K562 (cell line): Measurements from ENCODE around the gene SIRT2. TPM values are rescaled to one million over a fixed set of nuclear protein-coding genes. Genes with fewer than 3 reads are reported as not detected.

Experiments used
- CBFB ChIP-seq: sonication (generic); formaldehyde crosslinking; IDR thresholded peaks from 2 replicates; pipeline ENCODE4 v1.4.0; 2020; ENCODE audit warnings: mild to moderate bottlenecking, missing genetic modification reagents
- EWSR1 ChIP-seq: fragments of 450-650 bp; IDR thresholded peaks from 2 replicates; pipeline ENCODE4 v1.6.1; 2018; ENCODE audit warnings: borderline replicate concordance, mild to moderate bottlenecking, low read depth, moderate library complexity; ENCODE audit not compliant: partially characterized antibody
- EZH2 ChIP-seq: IDR thresholded peaks from 2 replicates; pipeline ENCODE4 v1.6.1; 2012; ENCODE audit warnings: low read depth, mild to moderate bottlenecking, inconsistent platforms, low read length, borderline replicate concordance
- FOSL1 ChIP-seq: fragments of 200-800 bp; sonication (Bioruptor generic); conservative IDR thresholded peaks from 2 replicates; pipeline ENCODE4 v1.6.1; 2016; ENCODE audit warnings: missing genetic modification characterization, missing compliant biosample characterization
- GATA2 ChIP-seq: sonication (generic); formaldehyde crosslinking; IDR thresholded peaks from 2 replicates; pipeline ENCODE4 v1.4.0; 2020; ENCODE audit warnings: mild to moderate bottlenecking, missing genetic modification reagents
- HDAC1 ChIP-seq, 2 experiments: fragments of 450-650 bp; IDR thresholded peaks; 2 replicates each; pipeline ENCODE4 v1.6.1; 2016 to 2017; ENCODE audit warnings: inconsistent platforms in 1 of 2, mild to moderate bottlenecking in 1 of 2, moderate library complexity in 1 of 2
- JUND ChIP-seq, 2 experiments: IDR thresholded peaks; 2 replicates in 1 of 2; 3 replicates in 1 of 2; pipeline ENCODE4 v1.6.1; 2011; ENCODE audit warnings: borderline replicate concordance in 2 of 2, low read depth in 2 of 2, low read length in 2 of 2, improper control_type of control experiment in 1 of 2, missing biosample characterization in 1 of 2, missing genetic modification characterization in 1 of 2, missing genetic modification reagents in 1 of 2
- L3MBTL2 ChIP-seq: fragments of 450-650 bp; IDR thresholded peaks from 2 replicates; pipeline ENCODE4 v1.6.1; 2016; ENCODE audit warnings: mild to moderate bottlenecking, moderate library complexity
- MEF2A ChIP-seq: IDR thresholded peaks from 2 replicates; pipeline ENCODE4 v1.6.1; 2011; ENCODE audit warnings: low read depth, mild to moderate bottlenecking, low read length, moderate library complexity; ENCODE audit not compliant: control insufficient read depth
- MYNN ChIP-seq, 2 experiments: sonication (generic); formaldehyde crosslinking in 1 of 2; IDR thresholded peaks; 2 replicates each; pipeline versions ENCODE4 v1.5.0 to v1.6.1; 2016 to 2020; ENCODE audit warnings: antibody characterized with exemption in 1 of 2, missing genetic modification reagents in 1 of 2
- NRF1 ChIP-seq, 2 experiments: fragments of 450-650 bp; IDR thresholded peaks in 1 of 2; conservative IDR thresholded peaks in 1 of 2; 2 replicates each; pipeline ENCODE4 v1.6.1; 2014; ENCODE audit warnings: mild to moderate bottlenecking in 2 of 2
- PHF8 ChIP-seq: fragments of 200-600 bp; sonication (generic); IDR thresholded peaks from 2 replicates; pipeline ENCODE4 v1.6.1; 2012; ENCODE audit warnings: mixed run types, mild to moderate bottlenecking, inconsistent platforms, low read length, moderate library complexity, borderline replicate concordance
- POLR2AphosphoS2 ChIP-seq: IDR thresholded peaks from 2 replicates; pipeline ENCODE4 v1.6.1; 2012; ENCODE audit warnings: low read length, improper control_type of control experiment
- POLR3A ChIP-seq: IDR thresholded peaks from 2 replicates; pipeline ENCODE4 v1.6.1; 2011; ENCODE audit warnings: borderline replicate concordance, mild to moderate bottlenecking, moderate library complexity; ENCODE audit not compliant: insufficient read length, insufficient read depth; ENCODE audit errors: extremely low read depth
- RNF2 ChIP-seq: sonication (generic); IDR thresholded peaks from 2 replicates; pipeline ENCODE4 v1.6.1; 2016
- ZNF561 ChIP-seq: fragments of 450-650 bp; formaldehyde crosslinking; conservative IDR thresholded peaks from 2 replicates; pipeline ENCODE4 v1.4.0; 2020; ENCODE audit warnings: mild to moderate bottlenecking, moderate library complexity
- polyA plus RNA-seq, 8 experiments: library from polyadenylated mRNA; depleted of rRNA in 4 of 8; stranded (reverse) in 5 of 8; unstranded in 3 of 8; fragments of >200 nt; fragmentation: Nextera tagmentation in 2 of 8; fragmentation: Illumina TruSeq in 1 of 8; extraction: Ambion mirVana in 2 of 8; extraction: Trizol in 1 of 8; gene quantifications; 2 replicates each; pipeline versions ENCODE4 v1.2.1 to v1.2.3, GENCODE V29; 2011 to 2014; ENCODE audit warnings: inconsistent platforms in 1 of 8, missing spikeins in 1 of 8
- total RNA-seq, 7 experiments: library from RNA; depleted of rRNA in 6 of 7; stranded (reverse); fragments of >200 nt in 6 of 7; fragmentation: Illumina TruSeq in 2 of 7; extraction: Trizol in 2 of 7; gene quantifications; 2 replicates each; pipeline versions ENCODE4 v1.2.1 to v1.2.3, GENCODE V29; 2011 to 2021; ENCODE audit warnings: low replicate concordance in 1 of 7
- TF ChIP-seq, protein P1 (sequence below): fragments of 250-450 bp; sonication (Bioruptor Pico); IDR thresholded peaks from 2 replicates; pipeline ENCODE4 v1.5.1; 2021; ENCODE audit warnings: mild to moderate bottlenecking
- TF ChIP-seq, protein P2 (sequence below), 2 experiments: fragments of 250-450 bp in 1 of 2; fragments of 450-650 bp in 1 of 2; sonication (Bioruptor Pico) in 1 of 2; IDR thresholded peaks; 2 replicates each; pipeline versions ENCODE4 v1.6.1 to v1.8.0; 2016 to 2021; ENCODE audit warnings: mild to moderate bottlenecking in 2 of 2, moderate library complexity in 2 of 2, missing compliant biosample characterization in 1 of 2, missing genetic modification characterization in 1 of 2
- TF ChIP-seq, protein P3 (sequence below): fragments of 250-450 bp; sonication (Bioruptor Pico); IDR thresholded peaks from 2 replicates; pipeline ENCODE4 v1.5.0; 2021
- TF ChIP-seq, protein P4 (sequence below), 3 experiments: IDR thresholded peaks in 2 of 3; conservative IDR thresholded peaks in 1 of 3; 2 replicates each; pipeline ENCODE4 v1.5.1; 2011 to 2012; ENCODE audit warnings: low read length in 3 of 3, mild to moderate bottlenecking in 3 of 3, control low read depth in 2 of 3, improper control_type of control experiment in 1 of 3, inconsistent platforms in 1 of 3, low read depth in 1 of 3, mixed read lengths in 1 of 3, moderate library complexity in 1 of 3; ENCODE audit not compliant: insufficient read depth in 2 of 3
- TF ChIP-seq, protein P5 (sequence below): fragments of 250-450 bp; sonication (Bioruptor Pico); IDR thresholded peaks from 2 replicates; pipeline ENCODE4 v1.8.0; 2021; ENCODE audit warnings: mild to moderate bottlenecking, moderate library complexity

Gene SIRT2
- total and polyA plus RNA-seq, 9 of the 15 experiments (the other 6 are each of a cell fraction or from before 2014, with no cell fraction given): 2.3 to 35.2 (median 22.9) TPM

DNA sequence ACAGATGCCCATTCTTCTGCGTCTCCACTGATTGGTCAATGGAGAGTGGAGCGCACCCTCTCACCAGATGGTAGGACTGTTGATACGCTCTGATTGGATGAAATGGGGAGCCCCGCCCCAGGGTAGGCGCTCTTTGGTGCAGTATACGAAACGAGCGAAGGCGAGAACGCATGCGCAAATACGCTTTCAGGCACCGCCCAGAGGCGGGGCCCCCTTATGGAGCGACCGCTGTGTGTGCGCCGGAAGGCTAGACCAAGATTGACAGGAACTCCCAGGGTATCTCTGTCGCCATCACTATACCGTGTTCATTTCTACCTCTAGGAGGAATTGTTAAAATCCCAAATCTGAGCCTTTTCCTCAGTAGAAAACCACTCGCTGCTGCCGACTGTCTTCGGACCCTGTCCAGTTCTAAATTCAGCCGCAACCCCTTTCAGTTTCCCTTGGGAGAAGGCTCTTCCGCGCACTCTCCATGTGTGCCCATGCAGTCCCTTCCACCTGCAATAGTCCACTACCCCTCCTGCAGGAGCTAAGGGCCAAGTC, 48.9 kb downstream of the SIRT2 start (continued):
- TF ChIP-seq, protein P1, sequence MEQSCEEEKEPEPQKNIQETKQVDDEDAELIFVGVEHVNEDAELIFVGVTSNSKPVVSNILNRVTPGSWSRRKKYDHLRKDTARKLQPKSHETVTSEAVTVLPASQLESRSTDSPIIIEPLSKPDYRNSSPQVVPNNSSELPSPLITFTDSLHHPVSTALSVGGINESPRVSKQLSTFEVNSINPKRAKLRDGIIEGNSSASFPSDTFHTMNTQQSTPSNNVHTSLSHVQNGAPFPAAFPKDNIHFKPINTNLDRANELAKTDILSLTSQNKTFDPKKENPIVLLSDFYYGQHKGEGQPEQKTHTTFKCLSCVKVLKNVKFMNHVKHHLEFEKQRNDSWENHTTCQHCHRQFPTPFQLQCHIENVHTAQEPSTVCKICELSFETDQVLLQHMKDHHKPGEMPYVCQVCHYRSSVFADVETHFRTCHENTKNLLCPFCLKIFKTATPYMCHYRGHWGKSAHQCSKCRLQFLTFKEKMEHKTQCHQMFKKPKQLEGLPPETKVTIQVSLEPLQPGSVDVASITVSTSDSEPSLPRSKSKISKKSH (CRISPR knock-in tag): no peak
- TF ChIP-seq, protein P2, sequence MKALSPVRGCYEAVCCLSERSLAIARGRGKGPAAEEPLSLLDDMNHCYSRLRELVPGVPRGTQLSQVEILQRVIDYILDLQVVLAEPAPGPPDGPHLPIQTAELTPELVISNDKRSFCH (CRISPR knock-in tag; IDR thresholded peaks at IDR 0.05): no peak
- TF ChIP-seq, protein P2 (tag; IDR thresholded peaks at IDR 0.05): no peak
- TF ChIP-seq MYNN (IDR thresholded peaks at IDR 0.05): no peak
- TF ChIP-seq MYNN (CRISPR knock-in tag; IDR thresholded peaks at IDR 0.05): no peak
- peak; percentile 97 for TF ChIP-seq GATA2 (CRISPR knock-in tag)
- TF ChIP-seq, protein P3, sequence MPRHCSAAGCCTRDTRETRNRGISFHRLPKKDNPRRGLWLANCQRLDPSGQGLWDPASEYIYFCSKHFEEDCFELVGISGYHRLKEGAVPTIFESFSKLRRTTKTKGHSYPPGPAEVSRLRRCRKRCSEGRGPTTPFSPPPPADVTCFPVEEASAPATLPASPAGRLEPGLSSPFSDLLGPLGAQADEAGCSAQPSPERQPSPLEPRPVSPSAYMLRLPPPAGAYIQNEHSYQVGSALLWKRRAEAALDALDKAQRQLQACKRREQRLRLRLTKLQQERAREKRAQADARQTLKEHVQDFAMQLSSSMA (CRISPR knock-in tag): no peak
- TF ChIP-seq EWSR1: no peak
- TF ChIP-seq ZNF561 (CRISPR knock-in tag): no peak
- no peak for TF ChIP-seq CBFB (CRISPR knock-in tag)
- peak; percentile 62; the same call in 1 of the 2 replicates for TF ChIP-seq PHF8
- TF ChIP-seq POLR2AphosphoS2: no peak
- TF ChIP-seq, protein P4, sequence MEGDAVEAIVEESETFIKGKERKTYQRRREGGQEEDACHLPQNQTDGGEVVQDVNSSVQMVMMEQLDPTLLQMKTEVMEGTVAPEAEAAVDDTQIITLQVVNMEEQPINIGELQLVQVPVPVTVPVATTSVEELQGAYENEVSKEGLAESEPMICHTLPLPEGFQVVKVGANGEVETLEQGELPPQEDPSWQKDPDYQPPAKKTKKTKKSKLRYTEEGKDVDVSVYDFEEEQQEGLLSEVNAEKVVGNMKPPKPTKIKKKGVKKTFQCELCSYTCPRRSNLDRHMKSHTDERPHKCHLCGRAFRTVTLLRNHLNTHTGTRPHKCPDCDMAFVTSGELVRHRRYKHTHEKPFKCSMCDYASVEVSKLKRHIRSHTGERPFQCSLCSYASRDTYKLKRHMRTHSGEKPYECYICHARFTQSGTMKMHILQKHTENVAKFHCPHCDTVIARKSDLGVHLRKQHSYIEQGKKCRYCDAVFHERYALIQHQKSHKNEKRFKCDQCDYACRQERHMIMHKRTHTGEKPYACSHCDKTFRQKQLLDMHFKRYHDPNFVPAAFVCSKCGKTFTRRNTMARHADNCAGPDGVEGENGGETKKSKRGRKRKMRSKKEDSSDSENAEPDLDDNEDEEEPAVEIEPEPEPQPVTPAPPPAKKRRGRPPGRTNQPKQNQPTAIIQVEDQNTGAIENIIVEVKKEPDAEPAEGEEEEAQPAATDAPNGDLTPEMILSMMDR (IDR thresholded peaks at IDR 0.05 in 2 of 3, conservative IDR thresholded peaks at IDR 0.05 in 1 of 3; ENCODE audit: insufficient read depth in 2 of 3, low read depth in 1 of 3, low read length in 3 of 3): peak in 1 of 3 experiments; percentile 35; a peak in 1 of 6 replicates
- TF ChIP-seq POLR3A: no peak
- TF ChIP-seq EZH2: no peak
- peak; percentile 19; the same call in 1 of the 2 replicates for TF ChIP-seq JUND (IDR thresholded peaks at IDR 0.05; ENCODE audit: borderline replicate concordance, low read depth, low read length)
- TF ChIP-seq JUND (tag; IDR thresholded peaks at IDR 0.05; ENCODE audit: borderline replicate concordance, low read depth, low read length): 0 out of 3 replicates have a peak, but pooled peaks have one; percentile 11
- peak in 1 of 2 experiments; percentile 77; a peak in 2 of 4 replicates for TF ChIP-seq HDAC1 (IDR thresholded peaks at IDR 0.05)
- TF ChIP-seq FOSL1: no peak
- TF ChIP-seq RNF2: no peak
- no peak; the same call in 1 of the 2 replicates for TF ChIP-seq L3MBTL2
- no peak for TF ChIP-seq MEF2A
- peak; percentile 92 to 94 for TF ChIP-seq NRF1 (conservative IDR thresholded peaks at IDR 0.05 in 1 of 2, IDR thresholded peaks at IDR 0.05 in 1 of 2)
- TF ChIP-seq, protein P5, sequence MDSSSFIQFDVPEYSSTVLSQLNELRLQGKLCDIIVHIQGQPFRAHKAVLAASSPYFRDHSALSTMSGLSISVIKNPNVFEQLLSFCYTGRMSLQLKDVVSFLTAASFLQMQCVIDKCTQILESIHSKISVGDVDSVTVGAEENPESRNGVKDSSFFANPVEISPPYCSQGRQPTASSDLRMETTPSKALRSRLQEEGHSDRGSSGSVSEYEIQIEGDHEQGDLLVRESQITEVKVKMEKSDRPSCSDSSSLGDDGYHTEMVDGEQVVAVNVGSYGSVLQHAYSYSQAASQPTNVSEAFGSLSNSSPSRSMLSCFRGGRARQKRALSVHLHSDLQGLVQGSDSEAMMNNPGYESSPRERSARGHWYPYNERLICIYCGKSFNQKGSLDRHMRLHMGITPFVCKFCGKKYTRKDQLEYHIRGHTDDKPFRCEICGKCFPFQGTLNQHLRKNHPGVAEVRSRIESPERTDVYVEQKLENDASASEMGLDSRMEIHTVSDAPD (CRISPR knock-in tag): no peak
